Fibroblast of the aortic adventitia (primary cell): ENCODE results near the gene PSAT1. TPM values are rescaled to one million over a fixed set of nuclear protein-coding genes. Genes with fewer than 3 reads are reported as not detected.
A peak's percentile ranks its signal among the peaks of the same experiment; 100 is the strongest.

ENCODE experiments used
- DNase-seq: peaks from one replicate; pipeline ENCODE4 v3.0.0-alpha.2; 2010; ENCODE audit warnings: low read depth
- H3K4me3 ChIP-seq: 2 replicates; pipeline ENCODE4 v1.5.1; 2011; ENCODE audit warnings: low read depth, mild to moderate bottlenecking, control low read depth, low read length, moderate library complexity
- CTCF ChIP-seq: IDR thresholded peaks from 2 replicates; pipeline ENCODE4 v1.5.1; 2011; ENCODE audit warnings: mild to moderate bottlenecking, low read length, control low read depth, inconsistent platforms; ENCODE audit not compliant: insufficient read depth
- total RNA-seq: library from RNA; depleted of rRNA; stranded (reverse); fragments of >200 nt; gene quantifications from 2 replicates; pipeline ENCODE4 v1.2.3, GENCODE V29; 2012; ENCODE audit warnings: low replicate concordance

PSAT1 gene
- total RNA-seq, 1 donor = 308 TPM

GRCh38 chr9:78292026-78292425 lies 4.9 kb upstream of the PSAT1 start:
- TF ChIP-seq CTCF = no peak
- no peak overlapping the region for H3K4me3 ChIP-seq
- DNase-seq = no peak

GRCh38 chr9:78292716-78293497 lies 4.0 kb upstream of the PSAT1 start:
- TF ChIP-seq CTCF = no peak
- DNase-seq = no peak
- no peak overlapping the region for H3K4me3 ChIP-seq

GRCh38 chr9:78294290-78295176 lies 2.4 kb upstream of the PSAT1 start:
- no peak overlapping the region for H3K4me3 ChIP-seq
- DNase-seq = no peak
- TF ChIP-seq CTCF = no peak

- no peak for TF ChIP-seq CTCF
- H3K4me3 ChIP-seq = no peak overlapping the region
- no peak for DNase-seq
These were observed 1.7 kb upstream of the PSAT1 start for GRCh38 chr9:78295177-78295575.

- H3K4me3 ChIP-seq = peak overlapping the region; percentile 95
- peak; percentile 37 for DNase-seq
- TF ChIP-seq CTCF = no peak
These were observed 1.2 kb upstream of the PSAT1 start for GRCh38 chr9:78295731-78296130.

- H3K4me3 ChIP-seq = peak overlapping the region; percentile 95
- DNase-seq = peak; percentile 57
- TF ChIP-seq CTCF = no peak
These were observed 578 bp upstream of the PSAT1 start for GRCh38 chr9:78296201-78296892.
